GM23248 (cell line): ENCODE measurements around the gene EIF3CL.
"Not testable (repeated sequence)": the region's sequence is repeated elsewhere in the genome, so short reads cannot be mapped to it uniquely, and the experiment has no call there.

ENCODE experiments used
- EZH2 ChIP-seq: fragments of 200-600 bp; sonication (generic); IDR thresholded peaks from 2 replicates; pipeline ENCODE4 v1.6.1; 2018; ENCODE audit warnings: antibody characterized with exemption, mild to moderate bottlenecking; ENCODE audit not compliant: insufficient read depth, poor library complexity, severe bottlenecking
- EZH2phosphoT487 ChIP-seq: fragments of 200-600 bp; sonication (generic); IDR thresholded peaks from 2 replicates; pipeline ENCODE4 v1.6.1; 2018; ENCODE audit warnings: antibody characterized with exemption, moderate library complexity, mild to moderate bottlenecking, low read depth; ENCODE audit not compliant: insufficient read depth

DNA sequence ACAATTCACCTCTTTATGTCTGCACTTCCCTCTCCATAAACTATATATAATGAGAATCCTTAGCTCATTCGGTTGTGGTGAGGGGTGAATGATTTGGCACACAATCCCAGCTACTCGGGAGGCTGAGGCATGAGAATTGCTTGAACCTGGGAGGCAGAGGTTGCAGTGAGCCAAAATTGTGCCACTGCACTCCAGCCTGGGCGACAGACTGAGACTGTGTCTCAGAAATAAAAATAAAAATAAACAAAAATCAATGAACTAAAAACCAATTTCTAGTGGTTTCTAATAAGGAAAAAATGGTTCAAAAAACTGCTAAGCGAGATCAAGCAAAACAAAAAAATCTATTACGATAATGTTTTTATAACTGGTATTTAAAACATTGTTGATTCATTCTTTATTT, 40.2 kb downstream of the EIF3CL start, which contains the start of gene NPIPB6:
- TF ChIP-seq EZH2phosphoT487, EZH2: not testable (repeated sequence)
